HG03558 (cell line): Measurements from ENCODE around the gene TMEM147.

ENCODE experiments used
- ATAC-seq: cut with Tn5 transposase; IDR thresholded peaks from one replicate; pipeline ENCODE4 v1.9.1; 2021; ENCODE audit warnings: moderate number of reproducible peaks; ENCODE audit not compliant: unreplicated experiment; ENCODE audit errors: extremely low read depth

The TMEM147 gene

DNA sequence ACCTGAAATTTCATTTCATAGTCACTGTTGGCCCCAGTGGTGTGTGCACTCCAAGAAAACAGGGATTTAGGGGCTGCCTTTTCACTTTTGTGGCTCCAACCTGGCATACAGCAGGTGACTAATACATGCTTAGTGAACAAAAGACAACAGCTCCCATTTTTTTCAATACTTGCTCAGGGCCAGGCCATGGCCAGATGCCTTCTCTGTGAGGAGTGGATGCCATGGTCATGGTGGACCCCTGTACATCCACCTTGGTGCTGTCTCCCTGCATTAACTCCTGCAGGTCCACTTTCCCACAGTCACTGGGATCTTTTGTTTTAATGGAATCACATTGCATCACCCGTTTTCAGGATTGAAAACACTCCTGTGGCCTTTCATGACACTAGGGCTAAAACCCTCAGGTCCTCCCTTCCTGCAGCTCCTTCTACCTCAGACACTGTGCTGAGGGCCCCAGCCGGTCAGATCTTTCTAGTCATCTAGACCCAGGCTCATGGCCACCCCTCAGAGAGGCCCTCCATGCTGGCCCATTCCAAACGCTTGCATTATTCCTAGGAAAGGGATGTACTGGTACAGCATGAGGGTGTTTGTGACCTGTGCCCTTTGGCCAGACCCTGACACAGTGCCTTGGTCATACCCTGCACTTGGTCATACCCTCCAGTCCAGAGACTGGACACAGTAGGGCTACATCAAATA is 1.2 kb upstream of the TMEM147 start:
- no peak for ATAC-seq

DNA sequence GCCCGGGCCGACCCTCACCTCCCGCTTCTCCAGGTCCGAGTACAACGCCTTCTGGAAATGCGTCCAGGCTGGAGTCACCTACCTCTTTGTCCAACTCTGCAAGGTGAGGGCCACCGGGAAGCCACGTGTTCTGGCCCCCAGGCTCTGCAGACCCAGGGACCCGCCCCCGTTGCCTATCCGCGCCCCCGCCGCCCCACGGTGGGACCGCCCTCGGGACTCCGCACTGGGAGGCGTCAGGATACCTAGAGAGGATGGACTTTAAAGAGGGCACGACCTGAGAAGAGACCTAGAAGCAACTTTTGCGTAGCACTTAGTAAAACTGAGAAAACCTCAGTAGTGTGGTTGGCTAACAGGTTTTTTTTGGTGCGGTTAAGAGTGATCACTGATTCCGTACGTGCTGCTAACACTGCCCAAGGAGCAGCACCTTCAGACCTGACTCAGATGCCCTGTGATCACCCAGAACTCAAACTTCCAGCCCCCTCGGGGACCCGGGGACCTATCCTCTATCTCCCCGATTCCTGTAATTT is 492 bp downstream of the TMEM147 start:
- no peak for ATAC-seq

DNA sequence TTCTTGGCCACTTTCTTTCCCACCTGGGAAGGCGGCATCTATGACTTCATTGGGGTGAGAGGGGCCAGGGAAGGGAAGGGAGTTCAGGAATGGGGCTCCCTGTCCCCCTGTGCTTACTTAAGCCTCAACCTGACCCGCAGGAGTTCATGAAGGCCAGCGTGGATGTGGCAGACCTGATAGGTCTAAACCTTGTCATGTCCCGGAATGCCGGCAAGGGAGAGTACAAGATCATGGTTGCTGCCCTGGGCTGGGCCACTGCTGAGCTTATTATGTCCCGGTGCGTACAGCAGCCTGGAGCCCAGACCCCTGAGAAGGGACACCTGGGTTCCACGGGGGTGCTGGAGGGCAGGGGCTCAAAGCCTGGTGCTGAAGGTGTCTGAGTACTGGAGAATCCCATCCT is 1.1 kb downstream of the TMEM147 start:
- no peak for ATAC-seq

DNA sequence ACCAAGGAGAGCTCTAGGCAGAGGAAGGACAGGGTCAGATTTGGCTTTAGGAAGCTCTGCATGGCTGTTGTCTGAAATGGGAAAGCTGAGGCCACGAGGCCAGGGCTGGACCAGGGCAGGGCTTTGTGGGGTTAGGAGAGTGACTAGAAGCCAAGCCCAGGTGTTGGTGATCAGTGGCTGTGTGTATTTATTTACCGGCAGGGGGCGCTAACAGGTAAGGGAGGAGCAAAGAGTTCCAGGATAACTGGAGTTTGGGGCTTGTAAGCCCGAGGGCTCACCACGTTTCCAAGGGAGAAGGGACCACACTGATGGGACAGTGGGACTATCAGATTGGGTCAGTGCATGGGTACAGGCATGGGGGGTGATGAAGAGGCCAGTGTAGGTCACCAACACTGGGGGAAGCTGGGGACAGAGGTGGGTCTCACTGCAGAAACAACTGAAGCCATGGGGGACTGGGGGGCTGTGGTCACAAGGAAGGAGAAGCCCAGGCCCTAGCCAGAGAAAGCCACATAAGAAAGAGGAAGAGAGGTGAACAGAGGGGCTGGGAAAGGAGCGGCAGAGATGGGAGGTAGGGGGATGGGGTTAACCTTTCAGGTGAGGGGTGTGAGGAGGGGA is 3.9 kb downstream of the TMEM147 start:
- ATAC-seq, result no peak

DNA sequence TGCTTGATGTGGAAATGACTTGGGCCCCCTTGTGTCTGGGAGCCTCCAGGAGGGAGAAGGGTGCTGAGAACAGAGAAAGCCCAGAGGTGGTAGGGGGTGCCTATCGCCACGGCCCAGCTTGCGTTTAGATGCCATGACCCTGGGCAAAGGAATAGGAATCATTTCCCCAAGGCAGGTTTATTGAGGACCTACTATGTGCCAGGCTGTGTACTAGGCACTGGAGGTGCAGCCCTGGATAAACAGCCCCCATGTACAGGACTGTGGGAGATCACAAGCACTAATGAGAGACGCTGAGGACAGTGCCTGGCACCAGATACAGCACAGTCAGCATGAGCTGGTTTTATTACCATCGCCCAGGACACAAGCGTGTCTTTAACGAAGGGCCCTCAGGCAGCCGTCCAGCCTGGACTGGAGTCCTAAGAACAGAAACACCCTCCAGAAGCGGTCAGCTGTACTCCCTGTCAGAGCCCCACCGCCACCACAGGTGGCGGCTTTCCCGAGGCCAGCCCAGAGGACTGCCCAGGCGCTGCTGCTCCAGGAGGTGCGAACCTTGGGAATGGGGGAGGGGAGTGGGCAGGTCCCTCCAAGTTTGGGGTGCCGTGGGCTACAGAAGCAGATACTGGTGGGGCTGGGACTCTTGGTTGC is 4.6 kb downstream of the TMEM147 start:
- no peak for ATAC-seq

DNA sequence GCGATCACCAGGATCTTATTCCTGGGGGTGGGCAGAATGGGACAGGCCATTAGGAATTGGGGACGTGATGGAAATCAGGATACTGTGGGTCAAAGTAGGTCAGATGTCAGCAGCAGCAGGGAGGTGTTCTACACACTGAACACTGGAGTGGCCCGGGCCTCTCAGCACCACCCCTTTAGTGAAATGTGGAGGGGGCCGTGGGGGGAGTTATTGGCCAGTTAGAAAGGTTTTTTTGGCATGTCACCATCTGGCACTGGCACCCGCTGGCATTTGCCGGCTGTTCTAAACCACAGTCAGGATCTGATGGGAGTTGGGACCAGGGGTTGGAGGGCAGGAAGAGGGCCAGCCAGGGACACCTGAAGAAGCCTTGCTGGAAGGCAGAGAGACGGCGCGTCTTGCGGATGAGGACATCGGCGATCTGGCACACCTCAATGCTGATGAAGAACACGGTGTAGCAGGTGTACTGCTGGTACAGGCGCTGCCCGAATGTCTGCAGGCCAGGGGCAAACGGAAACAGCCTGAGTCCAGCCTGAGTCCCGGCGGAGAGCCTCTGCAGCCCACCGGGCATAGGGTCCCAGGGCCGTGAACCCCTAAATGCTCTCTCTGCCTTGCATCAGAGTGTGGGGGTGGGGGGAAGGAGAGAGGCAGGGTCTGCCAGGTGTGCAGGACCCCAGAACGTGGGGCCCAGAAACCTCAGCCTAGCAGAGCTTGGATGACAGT is 5.8 kb downstream of the TMEM147 start:
- no peak for ATAC-seq

DNA sequence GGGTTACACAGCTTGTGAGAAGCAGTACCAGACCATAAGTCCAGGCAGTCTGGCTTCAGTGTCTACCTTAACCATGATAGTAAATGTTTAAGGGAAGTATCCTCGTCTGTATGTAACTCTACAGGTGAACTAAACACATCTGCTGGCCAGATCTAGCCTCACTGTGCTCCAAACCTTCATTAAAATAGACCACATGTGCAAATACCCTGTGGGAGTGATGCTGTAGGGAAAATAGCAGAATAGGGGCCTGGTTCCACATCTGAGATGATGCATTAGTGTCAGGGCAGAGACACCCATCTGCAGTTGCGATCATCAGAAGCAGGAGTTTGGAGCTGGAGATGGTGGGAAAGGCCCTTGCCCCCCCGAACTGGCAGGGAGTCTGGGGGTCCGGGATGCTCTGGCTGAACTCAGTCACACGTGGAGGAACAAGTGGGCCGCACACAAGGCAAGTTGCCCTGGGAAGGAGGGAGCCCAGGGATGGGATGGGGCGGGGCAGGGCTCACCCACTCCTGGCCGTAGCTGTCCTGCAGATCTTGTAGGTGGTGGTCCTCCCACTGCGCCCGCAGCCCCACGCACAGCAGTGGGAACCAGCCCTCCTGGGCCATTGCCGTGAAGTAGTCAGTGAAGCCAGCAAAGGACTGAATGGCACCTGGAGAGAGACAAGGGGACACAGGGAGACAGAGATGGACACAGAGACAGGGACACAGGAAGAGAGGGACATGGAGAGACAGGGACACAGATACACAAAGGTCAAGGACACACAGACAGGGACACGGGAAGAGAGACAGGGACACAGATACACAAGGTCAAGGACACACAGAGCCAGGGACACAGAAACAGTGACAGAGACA is 7.3 kb downstream of the TMEM147 start:
- no peak for ATAC-seq

DNA sequence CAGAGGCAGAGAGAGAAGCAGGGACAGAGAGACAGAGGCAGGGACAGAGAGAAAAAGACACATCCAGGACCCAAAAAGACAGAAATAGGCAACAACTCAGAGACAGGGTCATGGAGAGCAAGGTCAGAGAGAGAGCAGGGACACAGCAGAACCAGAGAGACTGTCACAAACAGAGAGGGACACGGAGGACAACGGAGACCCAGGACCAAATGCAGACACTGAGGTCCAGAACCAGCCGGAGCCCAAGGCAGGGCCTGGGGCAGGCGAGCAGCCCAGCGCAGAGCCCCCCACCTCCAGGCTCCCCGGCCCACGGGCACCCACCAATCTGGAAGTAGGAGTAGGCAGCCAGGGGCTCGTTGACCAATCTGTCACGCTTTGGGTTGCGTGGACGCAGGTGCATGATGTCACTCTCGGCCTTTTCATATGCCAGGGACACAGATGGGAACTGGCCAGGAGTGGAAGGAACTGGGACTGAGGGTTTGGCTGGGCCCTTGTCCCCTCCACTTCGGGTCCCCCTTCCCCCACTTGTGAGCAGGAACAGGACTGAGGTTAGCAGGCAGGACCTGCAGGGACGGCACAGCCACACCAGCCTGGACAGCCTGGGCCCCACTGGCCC is 8.1 kb downstream of the TMEM147 start:
- no peak for ATAC-seq

DNA sequence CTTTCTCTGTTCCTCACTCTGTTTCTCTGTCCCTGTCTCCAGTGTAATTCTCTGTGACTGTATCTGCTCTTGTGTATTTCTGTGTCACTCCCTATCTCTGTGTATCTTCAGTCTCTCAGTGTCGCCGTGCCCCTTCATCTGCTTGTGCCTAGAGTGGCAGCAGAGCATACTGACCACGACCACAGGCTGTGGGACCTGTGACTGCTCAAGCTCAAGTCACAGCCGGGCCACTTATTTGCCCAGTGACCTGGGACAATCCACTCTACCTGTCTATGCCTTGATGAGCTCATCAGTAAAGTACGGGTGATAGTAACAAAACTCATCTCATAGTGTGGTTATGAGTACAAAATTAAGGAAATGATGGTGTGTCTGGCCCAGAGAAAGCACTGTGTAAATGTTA is 8.7 kb downstream of the TMEM147 start:
- no peak for ATAC-seq

DNA sequence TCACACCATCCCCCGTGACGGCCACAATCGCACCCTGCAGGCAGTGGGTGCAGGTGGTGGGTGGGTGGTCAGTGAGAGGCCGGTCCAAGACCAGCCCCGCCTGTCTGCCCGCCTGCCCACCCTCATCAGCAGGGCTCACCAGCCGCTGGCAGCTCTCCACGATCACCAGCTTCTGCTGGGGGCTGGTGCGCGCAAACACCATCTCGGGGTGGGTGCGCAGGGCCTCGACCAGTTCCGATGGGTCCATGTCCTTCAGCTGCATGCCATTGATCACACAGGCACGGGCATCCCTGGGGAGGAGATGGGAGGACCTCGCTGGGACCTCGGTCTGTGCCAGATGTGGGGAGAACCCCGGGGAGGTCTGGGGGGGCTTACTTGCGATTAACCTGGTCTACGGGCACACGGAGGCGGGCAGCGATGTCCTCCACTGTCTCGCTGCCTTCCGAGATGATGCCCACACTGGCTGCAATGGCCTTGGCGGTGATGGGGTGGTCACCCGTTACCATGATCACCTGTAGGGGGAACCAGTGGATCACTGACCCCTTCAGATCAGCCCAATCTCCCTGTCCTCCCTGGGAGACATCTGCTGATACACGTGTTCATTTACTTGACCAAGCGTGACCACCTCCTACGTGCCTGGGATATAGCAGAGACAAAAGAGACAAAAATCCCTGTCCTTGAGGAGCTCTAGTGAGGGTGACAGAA is 10.0 kb downstream of the TMEM147 start:
- no peak for ATAC-seq

DNA sequence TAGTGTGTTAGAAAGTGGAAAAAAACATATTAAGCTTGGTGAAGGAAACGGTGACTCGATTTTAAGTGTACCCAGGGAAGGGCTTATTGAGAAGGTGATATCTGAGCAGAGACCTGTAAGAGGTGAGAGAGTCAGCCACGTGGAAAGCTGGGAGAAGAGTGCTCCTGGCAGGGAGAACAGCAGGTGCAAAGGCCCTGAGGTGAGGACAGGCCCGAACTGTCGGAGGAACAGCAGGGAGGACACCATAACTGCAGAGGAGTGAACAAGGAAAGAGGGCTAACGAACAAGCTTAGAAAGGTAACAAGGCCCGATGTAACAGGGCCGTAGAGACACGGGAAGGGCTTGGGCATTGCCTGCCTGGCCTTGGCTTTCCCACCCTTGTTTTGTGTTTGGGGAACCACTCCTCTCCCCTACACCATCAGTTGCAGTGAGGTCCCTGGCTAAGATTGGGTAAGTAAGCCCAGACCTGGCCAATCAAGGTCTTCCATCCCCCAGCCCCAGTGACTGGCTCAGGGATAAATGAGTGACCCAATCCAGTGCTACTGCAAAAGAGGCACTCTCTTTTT is 10.7 kb downstream of the TMEM147 start:
- no peak for ATAC-seq

DNA sequence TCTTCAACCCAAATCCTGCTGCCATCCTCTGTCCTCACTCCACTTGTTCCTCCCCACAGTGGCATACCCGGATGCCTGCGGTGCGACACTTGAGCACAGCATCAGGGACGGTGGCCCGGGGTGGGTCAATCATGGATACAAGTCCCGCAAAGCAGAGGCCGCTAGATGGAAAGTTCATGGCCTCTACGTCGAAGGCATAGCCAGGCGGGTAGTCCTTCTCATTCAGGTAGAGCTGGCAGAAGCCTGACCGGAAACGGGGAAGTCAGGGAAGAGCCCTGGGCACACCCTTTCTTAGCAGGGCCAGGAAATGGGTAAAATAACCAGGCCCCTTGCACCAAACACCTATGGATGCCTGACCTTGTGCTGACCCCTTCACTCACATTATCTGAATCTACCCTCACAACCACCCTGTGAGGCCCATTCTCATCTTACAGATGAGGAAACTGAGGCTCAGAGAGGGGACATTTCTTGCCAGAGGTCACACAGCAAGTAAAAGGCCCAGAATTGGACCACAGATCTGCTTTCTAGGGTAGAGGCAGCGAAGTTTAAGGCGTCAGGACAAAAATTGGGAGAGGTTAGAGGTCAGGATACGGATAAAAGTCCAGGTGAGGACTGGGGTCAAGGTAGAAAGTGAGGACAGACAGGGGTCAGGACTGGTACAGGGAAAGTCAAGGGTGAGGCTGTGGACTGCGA is 11.6 kb downstream of the TMEM147 start:
- ATAC-seq, result no peak

DNA sequence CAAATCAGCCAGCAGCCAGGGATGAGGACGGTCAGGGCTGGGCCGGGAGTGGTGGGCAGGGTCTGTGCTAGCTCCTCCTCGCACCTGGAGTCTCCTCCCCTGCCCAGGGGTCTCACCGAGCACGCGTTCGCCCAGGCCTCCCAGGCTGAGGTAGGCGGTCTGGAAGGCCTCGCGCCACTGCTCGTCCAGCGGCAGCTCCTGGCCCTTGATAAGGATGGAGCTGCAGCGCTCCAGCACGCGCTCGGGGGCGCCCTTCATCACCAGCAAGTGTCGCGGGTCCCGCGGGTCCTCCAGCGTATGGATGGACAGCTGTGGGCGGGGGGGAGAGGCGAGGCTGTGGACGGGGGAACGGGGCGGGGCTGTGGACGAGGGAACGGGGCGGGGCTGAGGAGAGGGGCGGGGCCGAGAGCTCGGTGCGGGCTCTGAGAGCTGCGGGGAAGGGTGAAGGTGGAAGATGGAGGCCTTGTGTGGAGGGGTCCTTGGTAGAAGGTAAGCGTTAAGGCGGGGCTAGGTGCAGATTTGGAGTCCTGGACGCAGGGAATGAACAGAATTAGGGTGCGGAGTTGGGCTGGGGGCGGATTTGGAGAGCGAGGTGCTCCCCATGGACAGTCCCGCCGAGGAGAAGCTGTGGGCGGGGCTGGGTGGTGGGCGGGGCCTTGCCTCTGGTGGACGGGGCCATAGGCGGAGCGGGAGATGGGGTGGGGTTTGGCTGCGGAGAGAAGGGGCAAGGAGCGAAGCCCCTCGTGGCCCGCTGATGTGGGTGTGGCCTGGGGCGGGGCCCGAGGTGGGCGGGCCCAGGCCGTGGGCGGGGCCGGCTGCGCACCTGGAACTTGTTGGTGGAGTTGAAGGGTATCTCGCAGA is 12.3 kb downstream of the TMEM147 start:
- ATAC-seq, result no peak

DNA sequence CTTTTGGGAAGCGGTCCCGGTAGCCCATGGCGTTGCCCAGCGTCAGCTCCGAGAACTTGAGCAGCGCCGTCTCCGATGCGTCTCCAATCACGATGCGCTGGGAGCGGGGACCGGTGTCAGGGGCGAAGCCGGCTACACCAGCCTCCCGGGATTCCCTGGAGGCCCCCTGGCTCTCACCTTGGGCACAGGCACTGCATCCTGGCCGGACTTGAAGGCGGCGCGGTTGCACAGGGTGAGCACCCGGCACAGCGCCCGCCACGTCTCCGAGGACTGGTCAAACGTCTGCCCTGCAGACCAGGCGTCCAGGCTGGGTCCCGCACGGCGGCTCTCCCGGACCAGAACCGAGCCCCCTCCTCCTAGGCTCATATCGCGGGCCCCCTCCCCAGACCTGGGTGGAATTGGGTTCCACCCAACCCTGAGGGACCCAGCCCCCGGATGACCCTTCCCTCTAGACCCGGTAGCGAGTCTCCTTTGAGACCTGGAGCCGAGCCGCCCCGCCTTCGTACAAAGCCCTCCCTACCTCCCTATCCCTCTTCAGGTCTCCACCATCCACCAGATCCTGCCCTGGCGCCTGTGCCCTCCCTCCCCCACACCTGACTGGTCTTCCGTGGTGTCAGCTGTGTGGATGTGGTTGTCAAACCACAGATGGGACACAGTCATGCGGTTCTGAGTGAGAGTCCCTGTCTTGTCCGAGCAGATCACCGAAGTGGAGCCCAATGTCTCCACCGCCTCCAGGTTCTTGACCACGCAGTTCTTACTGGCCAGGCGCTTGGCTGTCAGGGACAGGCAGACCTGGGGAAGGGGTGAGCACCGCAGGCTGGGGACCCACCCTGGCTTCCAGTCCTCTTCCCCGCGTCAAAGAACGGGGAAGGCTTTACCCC is 13.2 kb downstream of the TMEM147 start:
- ATAC-seq, result no peak

DNA sequence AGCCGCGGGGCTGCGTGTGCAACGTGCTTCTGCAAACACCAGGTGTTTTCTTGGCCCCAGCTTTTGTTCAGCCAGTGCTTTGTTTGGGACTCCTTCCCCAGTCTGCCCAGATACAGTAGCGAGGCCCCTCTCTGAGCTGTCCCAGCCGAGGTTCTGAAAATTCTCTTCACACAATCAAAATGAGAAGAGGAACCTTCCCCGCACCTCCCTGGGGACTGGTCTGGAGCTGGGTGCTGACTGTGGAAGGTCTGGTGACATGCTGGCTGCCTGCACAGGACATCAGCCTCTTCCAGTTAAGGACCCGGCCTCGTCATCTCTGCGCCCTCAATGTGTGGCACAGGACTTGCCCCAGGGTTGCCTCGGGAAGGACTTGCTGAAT is 13.8 kb downstream of the TMEM147 start:
- ATAC-seq, result no peak

DNA sequence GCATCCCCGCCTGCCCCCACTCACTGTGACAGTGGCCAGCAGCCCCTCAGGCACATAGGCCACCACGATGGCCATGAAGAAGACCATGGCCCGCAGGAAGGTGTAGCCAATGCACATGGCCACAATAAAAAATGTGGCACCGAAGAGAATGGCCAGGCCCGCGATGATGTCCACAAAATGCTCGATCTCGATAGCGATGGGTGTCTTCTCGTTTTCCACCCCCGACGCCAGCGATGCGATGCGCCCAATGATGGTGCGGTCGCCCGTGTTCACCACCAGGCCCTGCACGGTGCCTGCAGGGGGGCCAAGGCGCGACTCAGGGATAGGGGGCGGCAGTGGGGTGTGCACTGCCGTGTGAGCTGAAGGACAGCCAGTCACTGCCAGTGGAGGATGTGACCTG is 14.4 kb downstream of the TMEM147 start:
- no peak for ATAC-seq
